Left renal cortex interstitium (tissue), 4 donors: ENCODE measurements around the gene AFAP1. TPM values are rescaled to one million over a fixed set of nuclear protein-coding genes. Genes with fewer than 3 reads are reported as not detected.

Experiments used
- DNase-seq, 4 donors: peaks; one replicate each; pipeline ENCODE4 v3.0.0-alpha.2; 2013; ENCODE audit warnings: low read depth in 4 of 4, low spot score in 2 of 4, missing footprints in 1 of 4
- polyA plus RNA-seq, 4 donors: library from polyadenylated mRNA; unstranded; fragments of 120-200 nt; gene quantifications; one replicate each; pipeline ENCODE4 v1.2.1, GENCODE V29; 2013; ENCODE audit not compliant: insufficient read length in 4 of 4

The AFAP1 gene, protein sequence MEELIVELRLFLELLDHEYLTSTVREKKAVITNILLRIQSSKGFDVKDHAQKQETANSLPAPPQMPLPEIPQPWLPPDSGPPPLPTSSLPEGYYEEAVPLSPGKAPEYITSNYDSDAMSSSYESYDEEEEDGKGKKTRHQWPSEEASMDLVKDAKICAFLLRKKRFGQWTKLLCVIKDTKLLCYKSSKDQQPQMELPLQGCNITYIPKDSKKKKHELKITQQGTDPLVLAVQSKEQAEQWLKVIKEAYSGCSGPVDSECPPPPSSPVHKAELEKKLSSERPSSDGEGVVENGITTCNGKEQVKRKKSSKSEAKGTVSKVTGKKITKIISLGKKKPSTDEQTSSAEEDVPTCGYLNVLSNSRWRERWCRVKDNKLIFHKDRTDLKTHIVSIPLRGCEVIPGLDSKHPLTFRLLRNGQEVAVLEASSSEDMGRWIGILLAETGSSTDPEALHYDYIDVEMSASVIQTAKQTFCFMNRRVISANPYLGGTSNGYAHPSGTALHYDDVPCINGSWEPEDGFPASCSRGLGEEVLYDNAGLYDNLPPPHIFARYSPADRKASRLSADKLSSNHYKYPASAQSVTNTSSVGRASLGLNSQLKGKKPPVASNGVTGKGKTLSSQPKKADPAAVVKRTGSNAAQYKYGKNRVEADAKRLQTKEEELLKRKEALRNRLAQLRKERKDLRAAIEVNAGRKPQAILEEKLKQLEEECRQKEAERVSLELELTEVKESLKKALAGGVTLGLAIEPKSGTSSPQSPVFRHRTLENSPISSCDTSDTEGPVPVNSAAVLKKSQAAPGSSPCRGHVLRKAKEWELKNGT
- polyA plus RNA-seq: 10 to 100 TPM; 19.5 to 26.5 (median 24.7) TPM

DNA sequence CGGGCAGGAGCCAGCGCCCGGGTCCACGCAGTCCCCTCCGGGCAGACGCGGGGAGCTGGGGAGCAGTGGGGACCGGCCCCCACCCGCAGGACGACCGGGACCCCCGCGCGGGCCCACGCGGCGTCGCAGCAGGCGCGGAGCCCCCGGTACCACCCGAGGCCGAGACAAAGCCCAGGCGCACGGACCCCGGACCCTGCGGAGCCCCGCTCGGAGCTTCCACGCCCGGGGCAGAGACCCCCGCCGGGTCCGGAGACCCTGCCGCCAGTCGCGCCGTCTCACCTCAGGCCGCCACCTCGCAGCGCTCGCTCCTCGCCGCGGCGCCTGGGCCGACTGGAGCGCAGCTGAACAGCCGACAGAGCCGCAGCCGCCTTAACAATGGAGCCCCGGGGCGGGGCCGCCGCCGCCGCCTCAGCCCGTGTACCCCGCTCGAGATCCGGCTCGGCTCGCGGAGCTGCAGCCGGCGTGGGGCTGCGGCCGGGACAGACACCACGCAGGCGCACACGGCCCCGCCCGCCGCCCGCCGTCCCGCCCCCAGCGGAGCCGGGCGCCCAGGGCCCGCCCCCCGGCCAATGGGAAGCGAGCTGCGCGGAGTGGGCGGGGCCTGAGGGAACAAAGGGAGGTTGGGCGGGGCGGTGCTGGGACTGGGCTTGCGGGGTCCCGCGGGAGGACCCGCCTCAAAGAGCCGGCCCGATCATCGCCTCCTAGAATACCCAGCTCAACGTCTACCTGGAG, at the start of gene AFAP1:
TSS of gene AFAP1 (minus strand) at position 485 of the 732 bp plus-strand sequence. CDS start 67,783 bp downstream, outside the sequence.
- DNase-seq: peak in 3 of 4 donors; percentile 78 to 85 (median 78)

DNA sequence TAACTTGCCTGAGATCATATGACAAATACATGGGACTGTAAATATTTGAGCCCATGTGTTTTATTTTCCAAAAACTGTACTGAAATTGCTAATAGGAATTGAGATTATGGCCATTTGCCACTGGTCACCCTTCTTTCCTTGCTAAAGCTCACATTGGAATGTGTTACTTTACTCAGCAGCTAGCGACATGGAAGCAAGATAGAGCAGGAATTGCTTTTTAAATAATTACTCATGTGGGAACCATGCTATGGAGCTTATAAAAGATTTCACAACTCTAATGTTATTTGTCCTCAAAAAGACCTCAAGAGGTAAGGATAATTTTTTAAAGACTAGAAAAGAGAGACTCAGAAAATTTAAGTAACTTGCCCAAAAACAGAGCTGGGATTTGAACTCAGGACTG, 48.8 kb upstream of the AFAP1 start:
- DNase-seq: no peak

DNA sequence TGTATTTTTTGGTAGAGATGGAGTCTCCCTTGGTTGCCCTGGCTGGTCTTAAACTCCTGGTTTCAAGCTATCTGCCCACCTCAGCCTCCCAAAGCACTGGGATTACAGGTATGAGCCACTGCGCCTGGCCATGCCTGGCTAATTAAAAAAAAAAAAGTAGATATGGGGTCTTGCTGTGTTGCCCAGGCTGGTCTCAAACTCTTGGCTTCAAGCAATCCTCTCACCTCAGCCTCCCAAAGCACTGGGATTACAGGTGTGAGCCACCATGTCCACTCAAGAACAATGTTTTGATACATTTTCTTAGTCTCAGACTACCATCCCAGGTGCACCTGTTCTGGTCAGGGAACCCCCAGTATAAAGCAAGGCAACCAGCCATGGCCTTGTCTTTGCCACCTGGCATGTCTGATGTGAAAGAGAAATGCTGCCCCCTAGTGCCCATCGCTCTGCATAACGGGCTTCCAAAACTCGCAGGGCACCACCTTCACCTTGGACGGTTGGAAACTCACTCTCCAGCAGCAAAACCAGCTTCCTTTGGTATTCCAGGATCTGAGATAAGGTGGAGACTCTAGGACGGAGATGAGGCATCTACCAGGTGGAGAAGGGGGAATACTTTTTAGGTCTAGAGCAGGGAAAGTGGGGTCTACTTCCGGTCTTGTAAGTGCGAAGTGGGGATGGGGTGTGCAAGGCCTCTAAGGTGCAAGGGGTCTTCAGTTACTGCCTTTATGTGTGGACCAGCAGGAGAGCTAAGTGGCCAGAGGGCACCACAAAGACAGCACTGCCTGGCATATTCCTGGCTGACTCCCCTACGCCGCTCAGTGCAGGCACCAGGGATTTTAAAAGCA, 47.7 kb upstream of the AFAP1 start:
- peak in 1 of 4 donors; percentile 74 for DNase-seq

DNA sequence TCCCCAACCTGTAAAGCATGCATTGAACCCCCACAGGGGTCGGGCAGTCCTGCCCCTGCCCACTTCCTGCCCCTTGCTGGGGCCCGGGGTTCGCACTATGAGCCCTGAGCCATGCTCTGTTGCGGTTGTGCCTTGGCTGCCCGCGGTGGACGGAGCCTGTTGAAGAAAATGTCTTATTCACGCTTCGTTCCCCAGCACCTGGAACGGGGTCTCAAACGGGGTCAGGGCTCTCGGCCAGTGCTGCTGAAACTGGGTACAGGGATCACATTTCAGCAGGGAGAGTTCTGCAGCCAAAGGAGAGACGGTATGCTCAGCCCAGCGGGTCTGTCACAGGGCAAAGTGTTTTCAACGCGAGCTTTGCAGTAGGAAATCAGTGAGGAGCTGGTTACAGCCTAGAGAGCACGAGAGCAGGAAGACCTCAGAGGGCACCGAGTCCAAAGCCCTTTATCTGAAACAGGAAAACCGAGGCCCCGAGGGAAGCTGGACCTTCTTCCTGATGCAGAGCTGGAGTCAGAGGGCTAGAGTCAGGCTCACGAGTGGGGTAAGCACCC, 46.3 kb upstream of the AFAP1 start:
- DNase-seq: peak in 1 of 4 donors; percentile 48

DNA sequence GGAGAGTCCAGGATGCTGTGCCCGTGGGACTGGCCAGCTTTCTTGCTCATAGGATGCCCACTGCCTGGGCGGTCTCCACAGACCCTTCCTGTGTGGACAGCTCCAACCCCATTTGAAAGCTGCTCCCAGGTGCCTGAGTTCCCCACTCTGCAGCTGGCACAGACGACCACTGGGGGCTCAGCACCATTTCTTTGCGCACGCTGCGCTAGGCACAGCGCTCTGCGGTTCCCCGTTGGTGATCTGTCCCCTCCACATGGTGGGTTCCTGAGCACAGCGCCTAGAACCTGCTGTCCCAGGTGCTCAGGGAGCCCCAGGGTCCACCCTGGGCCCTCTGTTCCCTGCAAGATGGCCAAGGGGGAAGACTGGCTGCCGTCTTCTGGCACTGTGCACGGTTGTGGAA, 45.4 kb upstream of the AFAP1 start:
- DNase-seq: no peak

DNA sequence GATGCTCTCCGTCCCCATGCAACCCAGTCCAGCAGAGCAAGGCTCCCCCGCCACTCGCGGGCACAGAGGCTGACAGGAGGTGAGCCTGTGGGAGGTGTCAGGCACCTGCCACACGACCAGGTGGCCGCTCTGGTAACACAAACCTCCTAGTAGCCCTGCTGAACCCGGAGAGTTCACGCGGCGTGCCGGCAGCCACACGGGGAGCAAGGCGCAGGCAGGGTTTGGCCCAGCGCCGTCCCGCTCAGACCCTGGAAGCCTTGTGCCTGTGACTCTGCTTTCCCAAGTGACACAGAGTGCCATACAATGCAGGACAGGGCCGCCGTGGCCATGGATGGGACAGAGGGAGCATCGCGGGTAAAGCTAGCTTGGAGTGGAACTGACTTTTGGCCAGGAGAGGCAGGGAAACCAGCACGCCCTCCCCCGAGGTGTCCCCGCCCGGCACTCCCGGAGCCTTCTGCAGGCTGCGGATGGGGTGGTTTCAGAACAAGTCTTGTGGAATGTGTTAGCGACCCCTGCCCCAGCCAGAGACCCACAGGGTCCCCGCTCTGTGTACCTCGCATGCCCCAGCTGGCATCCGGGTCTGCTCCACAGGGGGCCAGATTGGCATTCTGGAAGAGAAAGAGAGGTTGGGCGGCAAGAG, 44.7 kb upstream of the AFAP1 start:
- DNase-seq: no peak

DNA sequence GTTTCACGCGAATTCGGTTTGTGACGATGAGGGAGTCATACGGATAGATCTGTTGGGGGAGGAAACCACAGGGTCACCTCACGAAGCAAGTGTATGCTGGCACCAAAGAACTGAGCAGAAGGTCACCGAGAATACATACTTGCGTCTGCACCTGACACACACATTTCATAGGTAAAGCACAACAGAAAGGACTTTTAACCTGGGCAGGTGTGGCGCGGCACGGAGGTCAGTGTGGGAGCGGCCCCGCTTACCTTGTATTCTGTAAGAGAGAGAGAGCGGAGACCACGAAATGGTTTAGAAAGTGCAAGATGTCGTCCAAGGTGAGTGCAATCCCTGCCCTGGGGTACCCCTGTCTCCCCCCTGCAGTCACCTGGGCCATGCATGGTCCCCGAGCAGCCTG, 43.6 kb upstream of the AFAP1 start:
- no peak for DNase-seq

DNA sequence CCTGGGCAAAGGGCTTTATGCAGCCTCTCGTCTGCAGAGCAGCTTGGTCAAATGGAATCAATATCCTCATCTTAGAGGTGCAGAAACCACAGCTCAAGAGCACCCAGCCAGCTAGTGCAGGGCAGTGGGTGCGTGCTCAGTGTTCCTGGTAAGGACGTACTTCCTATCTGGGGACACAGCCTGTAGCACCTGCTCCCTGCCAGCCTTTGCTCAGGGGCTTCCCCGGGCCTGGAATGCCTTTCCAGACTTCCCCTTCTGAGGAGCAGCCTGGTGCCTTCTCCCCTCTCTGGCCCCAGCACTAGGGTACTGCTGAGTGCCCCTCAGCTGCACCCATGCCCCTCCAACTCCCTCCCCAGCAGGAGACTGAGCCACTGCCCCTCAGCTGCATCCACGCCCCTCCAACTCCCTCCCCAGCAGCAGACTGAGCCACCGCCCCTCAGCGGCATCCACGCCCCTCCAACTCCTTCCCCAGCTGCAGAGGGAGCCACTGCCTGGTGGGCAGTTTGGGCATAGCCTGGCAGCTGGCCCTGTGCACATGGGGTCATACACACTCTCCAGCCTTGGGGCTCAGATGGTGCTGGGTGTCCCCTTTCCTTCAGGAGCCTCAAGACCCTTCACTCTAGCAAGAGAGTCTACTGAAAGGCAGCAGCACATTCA, 42.2 kb upstream of the AFAP1 start:
- DNase-seq: no peak

DNA sequence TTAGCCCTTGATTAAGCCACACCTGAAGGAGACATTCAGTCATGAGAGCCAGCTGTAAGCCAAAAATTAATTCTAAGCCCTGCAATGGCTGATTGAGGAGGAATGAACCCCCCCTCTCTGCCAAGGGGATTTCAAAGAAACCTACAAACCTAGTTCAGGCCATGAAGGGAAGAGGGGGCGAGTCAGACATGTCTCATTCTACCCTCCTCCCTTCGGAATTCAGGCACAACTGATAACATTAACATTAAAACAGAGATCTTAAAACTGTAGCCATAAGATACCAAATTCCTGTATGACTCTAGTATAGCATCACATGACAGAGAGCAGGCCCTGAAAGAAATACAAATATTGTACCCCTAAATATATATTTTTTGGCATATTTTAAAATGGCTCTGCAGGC, 40.4 kb upstream of the AFAP1 start:
- no peak for DNase-seq

DNA sequence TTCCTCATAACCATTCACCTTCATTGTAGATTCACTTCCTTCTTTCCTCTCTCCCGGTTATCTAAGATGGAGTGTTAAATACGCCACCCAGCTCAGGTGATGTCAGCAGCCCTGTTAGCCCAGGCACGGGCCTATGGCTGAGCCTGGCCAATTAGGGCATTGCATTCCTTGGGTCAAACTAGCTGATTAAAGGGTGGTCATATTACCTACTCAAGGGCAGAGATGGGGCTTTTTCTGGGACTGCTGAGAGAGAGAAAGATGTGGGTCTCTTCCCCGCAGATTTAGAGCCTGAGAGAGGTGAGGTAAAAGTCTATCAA, 39.9 kb upstream of the AFAP1 start:
- no peak for DNase-seq

DNA sequence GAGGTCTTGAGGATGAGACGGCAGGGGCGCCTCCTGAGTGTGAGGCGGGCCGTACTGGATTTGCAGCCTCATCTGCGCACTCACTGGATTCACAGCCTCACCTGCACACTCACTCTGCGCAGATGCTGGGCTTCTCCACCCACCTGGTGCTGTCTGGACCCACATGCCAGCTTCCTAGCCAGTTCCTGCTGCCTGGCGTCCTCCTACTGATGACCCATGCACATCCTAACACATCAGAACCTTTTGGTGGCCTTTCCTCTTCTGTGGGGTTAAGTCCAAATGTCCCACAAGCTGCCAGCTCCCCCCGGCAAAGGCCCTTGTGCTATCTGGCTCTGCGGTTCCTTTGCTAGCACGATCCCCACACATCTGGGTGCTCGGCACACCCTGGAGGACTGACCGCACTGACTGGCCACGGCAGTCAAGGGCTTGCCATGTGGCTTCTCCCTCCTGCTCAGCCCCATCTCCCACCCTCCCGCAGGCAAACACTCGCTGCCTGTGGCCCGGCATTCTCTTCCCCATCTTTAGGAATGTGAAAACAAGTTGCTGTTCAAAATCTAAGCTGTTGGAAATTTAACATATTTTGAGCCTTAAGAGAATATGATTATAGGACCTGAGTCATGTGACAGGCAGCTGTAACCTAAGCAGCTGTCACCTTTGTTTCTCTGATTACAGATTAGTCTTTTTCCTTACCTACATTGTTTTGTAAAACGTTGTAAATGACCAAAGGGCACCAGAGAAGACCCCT, 39.4 kb upstream of the AFAP1 start:
- no peak for DNase-seq

DNA sequence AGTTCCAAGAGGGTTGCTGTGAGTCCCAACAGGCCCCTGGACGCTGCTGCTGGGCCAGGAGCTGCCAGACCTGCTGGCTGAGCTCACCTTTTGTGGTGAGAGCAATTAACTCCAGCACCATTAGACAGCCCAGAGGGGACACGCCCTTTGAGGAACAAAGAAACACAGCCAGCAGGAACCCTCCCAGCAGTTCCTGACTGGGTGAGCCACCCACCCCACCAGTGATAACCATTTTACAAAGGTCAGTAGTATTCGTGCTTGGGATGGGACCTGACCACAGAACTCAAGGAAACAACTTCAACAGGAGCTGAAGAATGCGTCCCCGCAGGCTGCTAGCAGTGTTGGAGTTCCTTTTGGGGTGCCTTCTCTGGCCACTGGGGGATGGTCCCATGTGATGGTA, 38.8 kb upstream of the AFAP1 start:
- DNase-seq: no peak

DNA sequence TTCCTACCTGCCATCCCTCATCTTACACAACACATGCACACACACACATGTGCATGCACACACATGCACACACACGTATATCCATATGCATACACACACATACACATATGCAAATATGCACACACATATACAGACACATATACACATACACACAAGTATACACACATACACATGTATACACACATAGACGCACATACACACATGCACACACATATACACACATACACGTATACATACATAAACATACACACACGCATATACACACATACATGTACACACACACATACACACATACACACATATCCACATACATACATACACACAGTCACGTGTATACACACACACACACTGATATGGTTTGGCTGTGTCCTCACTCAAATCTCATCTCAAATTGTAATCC, 37.0 kb upstream of the AFAP1 start:
- no peak for DNase-seq

DNA sequence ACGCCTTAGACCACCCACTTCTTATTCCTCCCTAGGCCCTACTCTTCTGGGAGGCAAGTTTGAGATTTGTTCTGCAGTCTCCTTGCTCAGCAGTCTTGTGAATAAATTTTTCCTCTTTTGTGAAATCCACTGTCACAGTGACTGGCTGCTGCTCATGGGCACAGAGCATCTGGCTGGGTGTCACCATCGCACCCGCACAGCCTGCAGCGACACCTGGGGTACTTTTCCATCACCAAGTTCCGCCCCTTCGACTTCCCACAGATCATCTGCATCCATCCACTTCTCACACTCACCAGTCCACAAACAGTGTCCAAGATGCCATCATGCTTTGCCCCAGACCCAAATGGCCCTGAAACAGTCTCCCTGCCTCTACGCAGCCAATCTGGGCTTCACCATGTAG, 36.4 kb upstream of the AFAP1 start:
- DNase-seq: no peak

DNA sequence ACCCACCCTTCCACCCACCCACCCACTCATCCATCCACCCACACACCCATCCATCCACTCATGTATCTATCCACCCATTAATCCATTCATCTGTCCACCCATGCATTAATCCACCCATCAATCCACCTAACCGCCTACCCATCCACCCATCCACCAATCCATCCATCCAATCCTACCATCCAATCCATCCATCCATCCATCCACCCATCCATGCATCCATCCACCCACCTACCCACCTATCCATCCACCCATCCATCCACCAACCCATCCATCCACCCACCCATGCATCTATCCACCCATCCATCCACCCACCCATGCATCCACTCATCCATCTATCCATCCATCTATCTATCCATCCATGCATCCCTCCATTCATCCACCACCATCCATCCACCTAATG, 34.8 kb upstream of the AFAP1 start:
- no peak for DNase-seq

DNA sequence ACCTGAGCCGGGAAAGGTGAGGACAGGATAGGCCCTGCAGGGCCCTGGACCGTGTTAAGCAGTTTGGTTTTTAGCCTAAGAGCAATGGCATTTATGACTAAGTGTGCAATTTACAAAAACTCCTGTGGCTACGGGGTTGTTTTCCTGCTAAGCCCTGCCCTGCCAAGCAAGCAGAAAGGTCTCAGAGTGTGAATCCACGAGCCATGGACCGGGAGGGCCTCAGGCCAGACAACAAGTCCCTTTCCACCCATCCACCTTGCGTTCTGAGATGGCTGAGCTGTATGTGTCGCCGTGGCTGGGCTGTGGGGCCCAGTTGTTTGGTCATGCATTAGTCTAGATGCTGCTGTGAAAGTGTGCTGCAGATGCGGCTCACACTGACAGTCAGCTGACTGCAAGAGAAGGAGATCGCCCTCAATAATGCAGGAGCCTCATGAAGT, 33.9 kb upstream of the AFAP1 start:
- no peak for DNase-seq

DNA sequence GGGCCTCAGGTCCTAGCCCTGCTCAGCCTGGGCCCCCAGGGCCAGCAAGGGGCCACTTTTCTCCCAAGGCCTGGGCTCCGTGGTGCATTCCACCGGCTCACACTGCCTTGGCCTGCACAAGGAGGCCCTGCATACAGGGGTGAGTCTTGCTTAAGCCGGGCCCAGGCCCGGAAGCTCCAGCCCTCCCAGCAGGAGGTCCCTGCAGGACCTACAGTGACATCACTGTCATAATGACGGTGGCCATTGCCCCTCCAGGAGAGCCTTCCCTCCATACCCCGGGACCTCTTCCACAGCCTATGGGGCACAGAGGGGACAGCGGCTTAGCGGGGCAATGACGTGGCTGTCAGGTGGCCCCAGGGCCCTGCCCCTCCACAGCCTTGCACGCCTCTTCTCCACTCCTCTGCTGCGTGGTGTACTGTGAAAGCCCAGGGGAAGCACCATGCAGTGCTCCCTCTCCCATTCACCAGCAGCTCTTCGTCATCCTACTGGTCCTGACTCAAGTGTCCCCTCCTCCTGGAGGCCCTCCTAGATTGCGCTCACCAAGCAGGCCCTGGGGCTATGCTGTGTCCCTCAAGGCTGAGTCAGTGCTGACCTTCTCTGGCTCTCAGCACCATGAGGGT, 32.3 kb upstream of the AFAP1 start:
- no peak for DNase-seq

DNA sequence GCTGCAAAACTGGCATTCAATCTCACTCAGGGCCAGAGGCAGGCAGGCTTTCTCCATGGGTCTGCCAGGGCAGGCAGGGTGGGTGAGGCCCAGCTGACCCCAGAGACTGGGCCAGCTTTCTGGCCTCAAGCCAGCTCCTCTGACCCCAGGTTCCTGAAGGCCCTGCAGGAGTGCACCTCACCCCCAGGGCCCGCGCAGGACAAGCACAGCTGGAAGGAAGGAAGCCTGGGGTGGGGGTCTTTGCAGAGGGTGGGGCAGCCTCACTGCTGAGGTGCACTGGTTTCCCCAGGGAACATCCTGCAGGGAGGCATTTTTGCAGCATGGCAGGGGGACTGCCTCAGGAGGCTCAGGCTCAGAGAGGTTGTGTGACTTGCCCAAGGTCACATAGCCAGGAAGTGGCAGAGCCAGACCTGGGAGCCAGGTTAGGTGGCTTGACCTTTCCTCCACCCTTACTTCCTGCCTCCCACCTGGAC, 31.5 kb upstream of the AFAP1 start:
- no peak for DNase-seq
